HFFc6 (cell line): ENCODE measurements around the gene PATJ. TPM values are rescaled to one million over a fixed set of nuclear protein-coding genes. Genes with fewer than 3 reads are reported as not detected.
"Not testable (repeated sequence)": the region's sequence is repeated elsewhere in the genome, so short reads cannot be mapped to it uniquely, and the experiment has no call there.

Experiments
- DNase-seq: peaks from one replicate; pipeline ENCODE4 v3.0.0-alpha.2; 2018
- H3K27ac Mint-ChIP-seq: 2 replicates; pipeline ENCODE4 v1.8.0; 2020; ENCODE audit warnings: mild to moderate bottlenecking, mixed read lengths
- H3K27me3 Mint-ChIP-seq: 2 replicates; pipeline ENCODE4 v1.8.0; 2021; ENCODE audit warnings: mild to moderate bottlenecking, moderate library complexity, mixed read lengths; ENCODE audit not compliant: insufficient read depth
- H3K36me3 Mint-ChIP-seq: 2 replicates; pipeline ENCODE4 v1.8.0; 2021; ENCODE audit warnings: low read depth, mixed read lengths
- H3K4me1 Mint-ChIP-seq: 2 replicates; pipeline ENCODE4 v1.8.0; 2020; ENCODE audit warnings: low read depth, mixed read lengths
- H3K4me3 Mint-ChIP-seq: 2 replicates; pipeline ENCODE4 v1.8.0; 2020; ENCODE audit warnings: mild to moderate bottlenecking, moderate library complexity, mixed read lengths
- H3K9me3 Mint-ChIP-seq: 2 replicates; pipeline ENCODE4 v1.8.0; 2020; ENCODE audit warnings: mild to moderate bottlenecking, mixed read lengths
- CTCF ChIP-seq: fragments of 200-600 bp; sonication (generic); IDR thresholded peaks from 2 replicates; pipeline ENCODE4 v1.5.0; 2021; ENCODE audit warnings: antibody characterized with exemption, mild to moderate bottlenecking
- total RNA-seq, 6 experiments: library from RNA; stranded (reverse); fragmentation: NEBNext Ultra II Directional; extraction: Animal tissue kit (Norgen Biotek cat#: 25700); gene quantifications; 2 replicates in 1 of 6; 3 replicates in 5 of 6; pipeline ENCODE4 v1.2.3, GENCODE V29; 2021

PATJ gene
- total RNA-seq, 6 experiments from 2014 or later: 4.7 to 8.0 (median 5.7) TPM

- Mint-ChIP-seq H3K4me1 (peaks cover 10% of the 10 kb centered on the region), H3K9me3 (no peaks in the 10 kb centered on the region), H3K27me3 (no peaks in the 10 kb centered on the region), H3K4me3 (no peak overlapping the region), H3K27ac (no peak overlapping the region), H3K36me3 (peaks cover 11% of the 10 kb centered on the region; the same call in 1 of the 2 replicates)
- no peak for DNase-seq
- TF ChIP-seq CTCF: no peak
Measured at GRCh38 chr1:61711969-61712368, 30.3 kb upstream of the PATJ start.

- H3K27ac Mint-ChIP-seq, DNase-seq, H3K4me3 Mint-ChIP-seq, H3K27me3 Mint-ChIP-seq, H3K9me3 Mint-ChIP-seq: not testable (repeated sequence)
- peaks cover 16% of the 10 kb centered on the region for H3K4me1 Mint-ChIP-seq
- peaks cover 24% of the 10 kb centered on the region for H3K36me3 Mint-ChIP-seq
Measured at GRCh38 chr1:61718996-61719663, 23.1 kb upstream of the PATJ start.

DNA sequence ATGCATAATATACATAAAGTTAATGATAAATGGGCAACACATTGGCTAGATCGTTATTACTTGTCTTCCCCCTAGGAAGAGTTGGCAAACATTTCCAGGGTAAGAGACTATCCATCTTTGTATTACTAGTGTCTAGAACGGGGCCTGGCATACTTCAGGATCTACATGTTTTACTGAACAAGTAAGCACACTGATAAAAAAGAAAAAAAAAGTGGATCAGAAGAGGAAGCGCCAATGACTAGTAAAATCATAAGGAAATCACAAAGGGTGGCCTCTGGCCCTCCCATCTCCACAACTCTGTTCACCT is 17.8 kb upstream of the PATJ start:
- H3K27me3 Mint-ChIP-seq: no peaks in the 10 kb centered on the region; the same call in 1 of the 2 replicates
- peaks cover 15% of the 10 kb centered on the region for H3K36me3 Mint-ChIP-seq
- TF ChIP-seq CTCF: no peak
- H3K4me3 Mint-ChIP-seq: peak overlapping the region; percentile 96
- DNase-seq: no peak
- no peaks in the 10 kb centered on the region for H3K9me3 Mint-ChIP-seq
- peak overlapping the region; percentile 97 for H3K27ac Mint-ChIP-seq
- peaks cover 29% of the 10 kb centered on the region for H3K4me1 Mint-ChIP-seq

DNA sequence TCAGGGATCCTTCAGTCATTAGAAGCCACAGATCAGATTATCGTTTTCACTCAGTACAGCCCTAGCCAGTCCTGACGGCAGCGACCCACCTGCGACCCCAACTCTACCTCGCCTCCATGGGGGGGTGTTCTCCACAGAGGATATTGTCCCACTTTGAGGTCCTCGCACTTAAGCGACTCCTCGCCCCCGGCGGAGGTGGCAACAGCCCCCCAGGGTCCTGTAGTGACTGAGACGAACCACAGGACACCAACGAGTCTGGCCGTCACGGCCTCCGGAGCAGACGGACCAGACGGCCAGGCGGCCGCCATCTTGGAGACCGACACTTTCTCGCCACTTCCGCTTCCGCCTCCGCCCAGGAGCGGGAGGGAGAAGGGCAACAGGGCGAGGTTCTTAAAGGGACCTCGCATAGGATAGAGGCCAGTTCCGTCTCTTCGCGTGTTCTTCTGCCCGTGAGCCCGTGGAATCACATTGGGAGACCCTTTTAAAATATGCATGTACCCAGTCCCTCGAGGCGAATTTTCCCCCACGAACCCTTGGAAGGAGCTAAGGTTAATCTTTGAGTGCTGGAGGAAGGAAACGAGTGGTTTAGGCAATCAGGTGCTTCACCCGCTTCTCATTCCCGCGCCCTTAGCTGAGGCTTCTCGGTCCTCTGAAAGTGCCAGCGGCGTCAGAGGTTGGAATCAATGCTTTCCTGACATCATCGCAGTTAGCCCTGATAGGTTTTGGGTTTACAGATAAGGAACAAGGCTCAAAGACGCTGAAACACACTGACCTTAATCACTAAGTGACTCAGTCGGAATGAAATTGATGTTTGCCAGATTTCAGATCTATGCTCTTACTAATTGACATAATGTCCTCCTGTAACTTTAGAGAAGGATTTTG is 17.2 kb upstream of the PATJ start, which contains the start of gene TM2D1:
TM2D1 (minus strand) TSS at position 329 of the 882 bp plus-strand sequence; CDS start at position 308, 21 bp downstream.
- Mint-ChIP-seq H3K36me3 (peaks cover 15% of the 10 kb centered on the region), H3K4me3 (peak within 1 kb of the TSS; percentile 96)
- TF ChIP-seq CTCF: no peak

DNA sequence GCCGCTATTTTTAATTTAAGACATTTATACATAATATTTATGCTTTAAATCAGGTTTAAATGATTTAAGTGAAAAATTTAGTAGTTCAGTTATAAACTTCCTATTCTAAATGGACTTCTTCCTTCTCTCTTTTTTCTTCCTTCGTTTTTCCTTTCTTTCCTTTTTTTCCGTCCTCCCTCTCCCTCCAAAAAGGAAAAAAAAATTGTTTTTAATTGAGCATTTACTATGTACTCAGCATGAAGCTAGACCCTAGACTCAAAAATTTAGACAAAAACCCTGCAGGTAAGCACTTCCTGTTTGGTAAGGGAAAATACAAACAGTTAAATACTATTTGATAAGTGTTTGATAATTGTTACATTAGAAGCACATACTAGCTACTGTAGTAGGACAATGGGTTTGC is 14.7 kb upstream of the PATJ start:
- Mint-ChIP-seq H3K27ac (no peak overlapping the region), H3K9me3 (no peaks in the 10 kb centered on the region), H3K4me3 (no peak overlapping the region), H3K36me3 (peaks cover 15% of the 10 kb centered on the region), H3K27me3 (no peaks in the 10 kb centered on the region; the same call in 1 of the 2 replicates), H3K4me1 (peaks cover 28% of the 10 kb centered on the region)
- no peak for TF ChIP-seq CTCF
- DNase-seq: no peak

More for the DNA sequence above, 17.2 kb upstream of the PATJ start, which contains the start of gene TM2D1:
- Mint-ChIP-seq H3K27me3 (no peaks in the 10 kb centered on the region; the same call in 1 of the 2 replicates), H3K9me3 (no peaks in the 10 kb centered on the region), H3K27ac (peak within 1 kb of the TSS; percentile 97), H3K4me1 (peaks cover 29% of the 10 kb centered on the region)
- DNase-seq: peak; percentile 80

- H3K36me3 Mint-ChIP-seq, H3K4me3 Mint-ChIP-seq, H3K4me1 Mint-ChIP-seq, DNase-seq, H3K27ac Mint-ChIP-seq, H3K27me3 Mint-ChIP-seq, H3K9me3 Mint-ChIP-seq: not testable (repeated sequence)
Measured at GRCh38 chr1:61730679-61731078, 11.6 kb upstream of the PATJ start.
